Measurements from ENCODE around the gene CACNA1D.

Gene CACNA1D

GRCh38 chr3:53677413-53677812 is 183.0 kb downstream of the CACNA1D start:
- no peak for DNase-seq (ENCODE audit: extremely low read depth in 1 of 2, low read depth in 1 of 2)

DNA sequence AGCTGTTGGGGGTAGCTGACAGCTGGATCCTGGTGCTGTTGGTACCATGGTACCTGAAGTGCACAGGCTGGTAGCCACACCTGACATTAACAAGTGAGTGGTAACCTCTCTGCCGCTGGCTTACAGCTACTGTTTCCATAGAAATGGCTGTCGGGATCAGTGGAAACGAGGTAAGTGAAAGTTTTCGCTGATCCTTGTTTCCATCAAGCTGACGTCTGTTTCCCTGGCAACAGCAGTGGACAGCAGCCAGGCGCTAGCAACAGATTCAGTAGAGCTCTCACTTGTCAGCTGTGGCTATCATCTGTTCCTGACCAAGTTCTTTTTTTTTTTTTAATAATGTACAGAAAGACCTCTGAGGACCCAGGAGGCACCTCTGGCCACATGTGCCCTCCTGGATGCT is 185.6 kb downstream of the CACNA1D start:
- no peak for DNase-seq (ENCODE audit: extremely low read depth in 1 of 2, low read depth in 1 of 2)

GRCh38 chr3:53682807-53683206 is 188.4 kb downstream of the CACNA1D start:
- DNase-seq (ENCODE audit: extremely low read depth in 1 of 2, low read depth in 1 of 2), result no peak

- no peak for DNase-seq (ENCODE audit: extremely low read depth in 1 of 2, low read depth in 1 of 2)
Measured at GRCh38 chr3:53688066-53688465, 193.7 kb downstream of the CACNA1D start.

- no peak for DNase-seq (ENCODE audit: extremely low read depth in 1 of 2, low read depth in 1 of 2)
Measured at GRCh38 chr3:53688989-53689388, 194.6 kb downstream of the CACNA1D start.

DNA sequence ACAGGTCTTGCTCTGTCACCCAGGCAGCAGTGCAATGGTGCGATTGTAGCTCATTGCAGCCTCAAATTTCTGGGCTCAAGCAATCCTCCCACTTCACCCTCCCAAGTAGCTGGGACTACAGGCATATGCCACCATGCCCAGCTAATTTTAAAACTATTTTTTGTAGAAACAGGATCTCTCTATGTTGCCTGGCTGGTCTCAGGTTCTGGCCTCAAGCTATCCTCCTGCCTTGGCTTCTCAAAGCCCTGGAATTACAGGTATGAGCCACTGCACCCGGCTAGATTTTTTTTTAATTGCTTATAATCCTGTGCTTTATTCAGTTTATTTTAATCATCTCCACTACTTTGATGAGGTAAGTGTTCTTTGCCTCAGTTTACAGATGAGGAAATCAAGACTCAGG is 195.3 kb downstream of the CACNA1D start:
- DNase-seq (ENCODE audit: extremely low read depth in 1 of 2, low read depth in 1 of 2), result no peak

DNA sequence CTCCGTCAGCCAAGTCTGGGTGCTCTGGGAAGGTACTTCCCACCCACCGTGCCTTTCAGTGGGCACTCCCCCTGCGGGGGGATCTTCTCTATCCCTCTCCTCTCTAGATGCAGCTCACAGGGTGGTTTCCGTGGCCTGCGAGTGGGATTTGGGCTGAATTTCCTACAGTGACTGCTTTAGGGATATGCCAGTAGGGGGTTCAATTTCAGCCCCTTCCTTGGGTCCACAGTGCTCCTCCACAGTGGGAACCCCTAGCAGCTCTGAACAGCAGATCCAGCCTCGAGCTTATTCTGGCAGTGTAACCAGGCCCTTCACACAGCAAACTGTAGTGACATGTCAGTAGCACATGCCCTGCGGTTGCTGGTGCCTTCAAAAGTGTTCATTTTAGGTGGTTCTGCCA is 196.1 kb downstream of the CACNA1D start:
- no peak for DNase-seq (ENCODE audit: extremely low read depth in 1 of 2, low read depth in 1 of 2)

- DNase-seq (ENCODE audit: extremely low read depth in 1 of 2, low read depth in 1 of 2), result no peak
Measured at GRCh38 chr3:53691349-53691748, 196.9 kb downstream of the CACNA1D start.

GRCh38 chr3:53691885-53692284 is 197.5 kb downstream of the CACNA1D start:
- no peak for DNase-seq (ENCODE audit: extremely low read depth in 1 of 2, low read depth in 1 of 2)

- DNase-seq (ENCODE audit: extremely low read depth in 1 of 2, low read depth in 1 of 2), result no peak
Measured at GRCh38 chr3:53693451-53693850, 199.0 kb downstream of the CACNA1D start.

GRCh38 chr3:53694046-53694445 is 199.6 kb downstream of the CACNA1D start:
- DNase-seq (ENCODE audit: extremely low read depth in 1 of 2, low read depth in 1 of 2), result no peak

- no peak for DNase-seq (ENCODE audit: extremely low read depth in 1 of 2, low read depth in 1 of 2)
Measured at GRCh38 chr3:53694666-53695323, 200.4 kb downstream of the CACNA1D start.

GRCh38 chr3:53695324-53695690 is 200.9 kb downstream of the CACNA1D start:
- DNase-seq (ENCODE audit: extremely low read depth in 1 of 2, low read depth in 1 of 2), result no peak

GRCh38 chr3:53696401-53697172 is 202.2 kb downstream of the CACNA1D start:
- DNase-seq (ENCODE audit: extremely low read depth in 1 of 2, low read depth in 1 of 2), result no peak

DNA sequence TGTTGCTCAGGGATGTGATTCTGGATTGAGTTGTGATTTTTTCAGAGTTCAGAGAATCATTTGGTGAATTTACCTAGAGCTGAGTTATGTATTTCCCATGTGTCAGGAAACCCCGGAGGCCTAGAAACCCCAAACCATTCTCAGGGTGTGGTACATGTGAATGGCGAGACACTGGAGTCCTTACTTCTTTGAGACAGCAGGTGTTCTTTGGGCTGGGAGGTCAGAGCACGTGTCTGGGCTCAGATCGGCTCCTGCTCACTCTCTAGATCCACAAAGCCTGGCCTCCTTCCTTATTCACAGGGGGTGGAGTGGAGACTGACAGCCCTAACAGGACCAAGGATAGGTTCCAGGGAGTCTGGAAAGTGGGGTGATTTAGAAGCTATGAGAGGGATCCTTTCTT is 206.0 kb downstream of the CACNA1D start:
- no peak for DNase-seq (ENCODE audit: extremely low read depth in 1 of 2, low read depth in 1 of 2)

DNA sequence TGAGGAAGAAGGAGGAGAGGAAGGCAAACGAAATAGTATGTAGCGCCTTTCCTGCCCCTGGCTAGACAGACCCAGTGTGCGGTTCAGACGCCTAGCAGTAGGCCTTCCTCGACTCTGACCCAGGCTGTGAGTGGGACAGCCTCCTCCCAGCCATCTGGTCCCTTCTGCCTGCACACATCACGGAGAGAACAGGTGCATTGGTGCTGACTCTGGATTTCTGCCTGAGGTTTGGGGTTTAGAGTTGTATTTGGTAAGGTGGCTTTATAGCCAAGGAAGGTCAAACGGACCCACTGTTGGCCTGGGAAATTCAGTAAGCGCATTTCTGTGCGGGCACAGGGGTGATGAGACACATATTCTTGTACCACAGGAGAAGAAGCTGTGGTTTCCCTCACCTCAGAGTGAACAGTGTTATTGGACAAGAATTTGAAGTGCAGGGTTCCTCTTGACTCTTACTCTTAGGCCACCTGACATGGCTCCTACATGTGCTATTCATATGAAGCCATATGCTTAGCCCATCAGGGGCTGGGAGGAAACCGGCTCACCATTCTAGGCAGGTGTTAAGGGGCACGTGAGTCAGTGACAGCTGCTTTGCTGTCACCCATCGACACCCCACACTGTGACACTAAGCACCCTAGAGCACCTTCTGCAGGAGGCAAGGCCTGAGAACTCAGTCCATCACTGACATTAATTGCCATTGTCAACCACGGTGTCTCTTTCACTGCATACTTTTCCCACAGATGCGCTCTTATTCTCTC is 208.5 kb downstream of the CACNA1D start:
- no peak for DNase-seq (ENCODE audit: extremely low read depth in 1 of 2, low read depth in 1 of 2)

DNA sequence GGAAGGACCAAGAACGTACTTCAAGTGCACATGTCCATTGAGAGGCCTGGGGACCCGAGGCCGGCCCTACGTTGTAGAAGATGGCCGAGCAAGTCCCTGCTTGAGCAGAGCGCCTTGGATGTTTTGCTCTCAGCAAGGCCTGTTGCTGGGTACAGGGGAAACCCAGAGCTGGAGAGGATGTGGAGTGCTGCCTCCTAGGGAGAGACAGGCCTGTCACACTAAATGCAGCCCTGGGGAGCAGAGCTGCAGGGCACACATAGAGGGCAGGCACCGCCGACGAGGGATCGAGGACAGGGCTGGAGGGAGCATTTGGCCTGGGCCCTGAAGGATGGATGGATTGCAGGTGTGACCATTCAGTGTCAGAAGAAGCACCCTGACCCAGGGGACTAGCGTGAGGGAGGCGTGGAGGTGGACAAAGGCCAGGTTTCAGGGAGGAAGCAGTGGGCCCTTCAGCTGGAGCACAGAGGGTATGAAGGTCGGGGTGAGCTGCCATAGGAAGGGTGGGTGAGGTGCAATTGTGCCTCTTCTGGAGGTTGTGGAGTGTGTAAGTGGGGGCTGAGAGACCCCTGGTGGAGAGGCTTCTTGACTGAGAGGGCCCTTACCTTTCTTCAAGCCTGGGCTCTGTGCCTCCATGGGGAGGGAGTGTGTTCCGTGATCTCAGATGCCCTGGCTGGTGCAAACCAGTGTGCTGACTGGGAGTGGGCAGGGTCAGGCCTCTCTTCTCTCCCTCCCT is 209.4 kb downstream of the CACNA1D start:
- no peak for DNase-seq (ENCODE audit: extremely low read depth in 1 of 2, low read depth in 1 of 2)

- no peak for DNase-seq (ENCODE audit: extremely low read depth in 1 of 2, low read depth in 1 of 2)
Measured at GRCh38 chr3:53704363-53704725, 209.9 kb downstream of the CACNA1D start.

DNA sequence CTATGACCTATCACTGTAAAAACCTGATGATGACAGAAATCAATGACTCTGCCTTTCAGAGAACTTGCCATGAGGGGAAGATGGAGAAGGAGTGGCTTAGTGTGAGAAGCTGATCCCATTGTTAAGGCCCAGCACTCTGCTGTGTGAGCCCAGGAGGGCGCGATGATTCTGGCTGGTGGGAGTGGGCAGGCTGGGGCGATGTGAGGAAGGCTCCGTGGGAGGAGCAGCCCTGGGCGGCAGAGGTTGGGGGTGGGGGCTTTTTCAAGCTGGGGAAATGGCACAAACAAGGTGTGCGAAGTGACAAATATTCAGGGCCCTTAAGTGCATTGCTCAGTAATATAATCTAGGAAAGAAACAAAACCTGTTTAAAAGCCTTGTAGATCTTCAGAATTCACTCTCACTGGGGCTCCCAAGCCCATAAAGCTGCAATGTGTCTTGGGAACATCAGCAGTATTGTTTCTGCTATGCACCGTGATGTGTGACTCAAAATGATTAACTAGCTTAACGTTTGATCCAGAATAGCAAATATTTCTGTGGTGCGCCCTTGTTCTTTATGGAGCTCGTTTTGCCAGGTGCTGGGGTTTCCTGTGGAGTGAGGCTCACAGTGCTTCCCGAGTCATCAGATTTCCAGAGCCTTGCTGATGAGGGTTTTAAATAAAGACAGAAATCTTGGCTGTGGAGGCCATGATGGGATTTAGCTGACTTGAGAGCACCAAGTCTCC is 210.8 kb downstream of the CACNA1D start:
- no peak for DNase-seq (ENCODE audit: extremely low read depth in 1 of 2, low read depth in 1 of 2)

GRCh38 chr3:53705774-53706173 is 211.4 kb downstream of the CACNA1D start:
- no peak for DNase-seq (ENCODE audit: extremely low read depth in 1 of 2, low read depth in 1 of 2)

- DNase-seq (ENCODE audit: extremely low read depth in 1 of 2, low read depth in 1 of 2), result no peak
Measured at GRCh38 chr3:53707222-53707621, 212.8 kb downstream of the CACNA1D start.

All from stimulated activated CD8-positive, alpha-beta memory T cell treated with anti-CD3 and anti-CD28 coated beads, Interleukin-7, amount 100 ng/mL, for 48 hours (primary cell).